Retinal pigment epithelial cell (primary cell): Measurements from ENCODE around the gene TTLL5.

Experiments used
- DNase-seq: peaks from one replicate; pipeline ENCODE4 v3.0.0-alpha.2; 2010; ENCODE audit warnings: low read depth
- H3K4me3 ChIP-seq: 2 replicates; pipeline ENCODE4 v1.5.1; 2011; ENCODE audit warnings: mild to moderate bottlenecking, low read length, control low read depth, moderate library complexity
- CTCF ChIP-seq: conservative IDR thresholded peaks from 2 replicates; pipeline ENCODE4 v1.5.1; 2011; ENCODE audit warnings: low read depth, low read length, control low read depth, inconsistent platforms

Gene TTLL5

GRCh38 chr14:75859746-75860145 is 198.7 kb downstream of the TTLL5 start:
- TF ChIP-seq CTCF, result no peak
- DNase-seq, result no peak

DNA sequence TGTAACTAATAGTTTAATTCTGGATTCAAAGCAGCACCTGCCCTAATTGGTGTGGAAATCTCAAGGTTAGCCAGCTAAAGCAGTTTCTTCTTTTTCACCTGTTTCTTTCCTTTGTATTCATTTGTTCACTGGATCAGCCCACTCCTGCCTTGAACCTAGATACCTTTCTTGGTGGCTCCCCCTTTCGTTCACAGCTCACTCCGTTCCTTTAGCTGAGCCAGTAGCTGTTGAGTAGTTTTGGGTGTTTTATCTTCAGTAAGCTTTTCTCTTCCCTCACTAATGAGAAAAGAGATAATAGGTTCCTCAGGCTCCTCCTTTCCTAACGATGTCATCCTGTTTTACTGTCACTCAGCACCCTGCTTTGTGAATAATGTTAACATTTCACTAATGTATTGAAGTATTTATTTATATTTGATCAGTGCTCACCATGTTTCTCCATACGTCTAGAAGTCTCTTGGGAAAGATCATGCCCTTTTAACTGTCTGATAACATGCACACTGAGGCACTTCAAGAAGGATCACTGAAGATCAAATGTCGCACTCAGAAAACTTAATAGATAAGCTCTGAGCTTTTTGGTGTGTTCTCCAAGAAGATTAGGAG is 199.6 kb downstream of the TTLL5 start:
- no peak for DNase-seq
- no peak overlapping the region for H3K4me3 ChIP-seq
- no peak for TF ChIP-seq CTCF

More at GRCh38 chr14:75859746-75860145, 198.7 kb downstream of the TTLL5 start:
- no peak overlapping the region for H3K4me3 ChIP-seq

- no peak for TF ChIP-seq CTCF
- H3K4me3 ChIP-seq, result no peak overlapping the region
- DNase-seq, result no peak
These were observed 200.1 kb downstream of the TTLL5 start for GRCh38 chr14:75861161-75861621.

GRCh38 chr14:75863221-75863620 is 202.2 kb downstream of the TTLL5 start:
- TF ChIP-seq CTCF, result no peak

GRCh38 chr14:75864352-75864751 is 203.3 kb downstream of the TTLL5 start:
- TF ChIP-seq CTCF, result no peak
- no peak overlapping the region for H3K4me3 ChIP-seq
- no peak for DNase-seq

More at GRCh38 chr14:75863221-75863620, 202.2 kb downstream of the TTLL5 start:
- no peak overlapping the region for H3K4me3 ChIP-seq
- no peak for DNase-seq

DNA sequence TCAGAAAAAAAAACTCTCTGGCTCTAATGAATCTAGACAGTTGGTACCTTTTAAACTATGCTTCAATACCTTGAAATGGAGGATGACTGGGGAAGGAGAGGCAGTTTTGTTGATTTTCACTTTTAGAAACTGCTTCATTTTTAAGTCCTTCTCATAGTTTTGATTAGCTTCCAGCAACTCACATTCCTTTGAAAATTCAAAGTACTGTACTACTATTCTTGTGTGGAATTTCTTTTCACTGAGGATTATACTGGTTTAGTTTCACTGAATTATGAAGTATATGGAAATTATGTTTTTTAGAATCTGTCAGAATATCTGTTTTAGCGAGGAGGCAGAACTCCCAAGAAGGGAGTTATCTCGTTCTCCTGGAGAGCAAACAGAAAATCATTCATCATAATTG is 204.5 kb downstream of the TTLL5 start:
- TF ChIP-seq CTCF, result no peak
- DNase-seq, result no peak
- no peak overlapping the region for H3K4me3 ChIP-seq

GRCh38 chr14:75866970-75867369 is 205.9 kb downstream of the TTLL5 start:
- no peak overlapping the region for H3K4me3 ChIP-seq
- DNase-seq, result no peak
- no peak for TF ChIP-seq CTCF
